HG02884 (cell line): Measurements from ENCODE around the gene LHX4.
"Not testable (repeated sequence)": the region's sequence is repeated elsewhere in the genome, so short reads cannot be mapped to it uniquely, and the experiment has no call there.

Source experiments
- ATAC-seq: cut with Tn5 transposase; IDR thresholded peaks from one replicate; pipeline ENCODE4 v1.9.1; 2021; ENCODE audit warnings: mild to moderate bottlenecking, moderate library complexity; ENCODE audit not compliant: unreplicated experiment

Gene LHX4

GRCh38 chr1:180196436-180197003 lies 33.5 kb upstream of the LHX4 start:
- no peak for ATAC-seq

GRCh38 chr1:180197231-180197630 lies 32.8 kb upstream of the LHX4 start:
- no peak for ATAC-seq

GRCh38 chr1:180198196-180198595 lies 31.9 kb upstream of the LHX4 start:
- no peak for ATAC-seq

- ATAC-seq, result no peak
These were observed 31.5 kb upstream of the LHX4 start for GRCh38 chr1:180198611-180199010.

- ATAC-seq, result no peak
These were observed 31.0 kb upstream of the LHX4 start for GRCh38 chr1:180199018-180199417.

GRCh38 chr1:180201451-180202200 lies 28.4 kb upstream of the LHX4 start:
- no peak for ATAC-seq

GRCh38 chr1:180202588-180202987 lies 27.5 kb upstream of the LHX4 start:
- not testable (repeated sequence) for ATAC-seq

- ATAC-seq, result no peak
These were observed 25.8 kb upstream of the LHX4 start for GRCh38 chr1:180204231-180204630.

- ATAC-seq, result no peak
These were observed 23.5 kb upstream of the LHX4 start for GRCh38 chr1:180206581-180206980.

- ATAC-seq, result no peak
These were observed 21.8 kb upstream of the LHX4 start for GRCh38 chr1:180208264-180208663.

GRCh38 chr1:180210008-180210620 lies 19.9 kb upstream of the LHX4 start:
- no peak for ATAC-seq

GRCh38 chr1:180211156-180211859 lies 18.8 kb upstream of the LHX4 start:
- ATAC-seq, result no peak

- ATAC-seq, result no peak
These were observed 18.2 kb upstream of the LHX4 start for GRCh38 chr1:180211860-180212229.

- no peak for ATAC-seq
These were observed 16.5 kb upstream of the LHX4 start for GRCh38 chr1:180213401-180214170.

GRCh38 chr1:180215856-180216625 lies 14.0 kb upstream of the LHX4 start:
- ATAC-seq, result no peak

- no peak for ATAC-seq
These were observed 13.1 kb upstream of the LHX4 start for GRCh38 chr1:180217006-180217405.

- ATAC-seq, result no peak
These were observed 11.0 kb upstream of the LHX4 start for GRCh38 chr1:180218806-180219765.

GRCh38 chr1:180219776-180220175 lies 10.3 kb upstream of the LHX4 start:
- ATAC-seq, result no peak

GRCh38 chr1:180221462-180221861 lies 8.6 kb upstream of the LHX4 start:
- no peak for ATAC-seq
